Ectodermal cell (in vitro differentiated cells): ENCODE results near the gene NIPA2.

Experiments used
- H3K27ac ChIP-seq: 2 replicates; pipeline ENCODE4 v1.7.0; 2013; ENCODE audit warnings: mild to moderate bottlenecking, low read depth, low read length; ENCODE audit not compliant: insufficient read depth, poor library complexity, severe bottlenecking
- H3K27me3 ChIP-seq: 2 replicates; pipeline ENCODE4 v1.7.0; 2013; ENCODE audit warnings: mild to moderate bottlenecking, low read length; ENCODE audit not compliant: insufficient read depth, control insufficient read depth, poor library complexity, severe bottlenecking
- H3K36me3 ChIP-seq: one replicate; pipeline ENCODE4 v1.7.0; 2013; ENCODE audit warnings: low read length; ENCODE audit not compliant: control insufficient read depth, insufficient read depth
- H3K4me1 ChIP-seq: one replicate; pipeline ENCODE4 v1.7.0; 2013; ENCODE audit warnings: low read length; ENCODE audit not compliant: control insufficient read depth, insufficient read depth
- H3K4me3 ChIP-seq: 2 replicates; pipeline ENCODE4 v1.7.0; 2013; ENCODE audit warnings: low read depth, low read length, control low read depth; ENCODE audit not compliant: insufficient read depth
- H3K9me3 ChIP-seq: 2 replicates; pipeline ENCODE4 v1.7.0; 2013; ENCODE audit warnings: mild to moderate bottlenecking, low read length, moderate library complexity; ENCODE audit not compliant: control insufficient read depth
- WGBS, 2 experiments: methylation state at CpG; one replicate each; pipeline ENCODE4 v1.1.7; 2013; ENCODE audit warnings: missing lambda C conversion rate in 2 of 2; 5-methylcytosine and 5-hydroxymethylcytosine counted together

The NIPA2 gene

DNA sequence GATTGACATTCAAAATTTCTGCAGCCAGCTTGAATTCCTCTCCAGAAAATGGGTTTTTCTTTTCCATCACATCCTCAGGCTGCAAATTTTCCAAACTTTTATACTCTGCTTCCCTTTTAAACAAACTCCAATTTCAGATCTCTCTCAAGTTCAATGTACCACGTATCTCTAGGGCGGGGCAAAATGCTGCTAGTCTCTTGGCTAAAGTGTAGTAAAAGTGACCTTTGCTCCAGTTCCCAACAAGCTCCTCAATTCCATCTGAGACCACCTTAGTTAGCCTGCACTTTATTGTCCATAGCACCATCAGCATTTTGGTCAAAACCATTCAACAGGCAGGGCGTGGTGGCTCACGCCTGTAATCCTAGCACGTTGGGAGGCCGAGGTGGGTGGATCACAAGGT is 46.7 kb downstream of the NIPA2 start:
- no peaks in the 10 kb centered on the region for H3K27me3 ChIP-seq
- peaks cover 3% of the 10 kb centered on the region for H3K36me3 ChIP-seq
- H3K9me3 ChIP-seq = no peaks in the 10 kb centered on the region
- no peaks in the 10 kb centered on the region for H3K4me1 ChIP-seq
- whole genome bisulfite sequencing, 2 experiments = 94% methylated on average over 6 of the region's 6 CpGs
- H3K4me3 ChIP-seq = no peak overlapping the region
- no peak overlapping the region for H3K27ac ChIP-seq

DNA sequence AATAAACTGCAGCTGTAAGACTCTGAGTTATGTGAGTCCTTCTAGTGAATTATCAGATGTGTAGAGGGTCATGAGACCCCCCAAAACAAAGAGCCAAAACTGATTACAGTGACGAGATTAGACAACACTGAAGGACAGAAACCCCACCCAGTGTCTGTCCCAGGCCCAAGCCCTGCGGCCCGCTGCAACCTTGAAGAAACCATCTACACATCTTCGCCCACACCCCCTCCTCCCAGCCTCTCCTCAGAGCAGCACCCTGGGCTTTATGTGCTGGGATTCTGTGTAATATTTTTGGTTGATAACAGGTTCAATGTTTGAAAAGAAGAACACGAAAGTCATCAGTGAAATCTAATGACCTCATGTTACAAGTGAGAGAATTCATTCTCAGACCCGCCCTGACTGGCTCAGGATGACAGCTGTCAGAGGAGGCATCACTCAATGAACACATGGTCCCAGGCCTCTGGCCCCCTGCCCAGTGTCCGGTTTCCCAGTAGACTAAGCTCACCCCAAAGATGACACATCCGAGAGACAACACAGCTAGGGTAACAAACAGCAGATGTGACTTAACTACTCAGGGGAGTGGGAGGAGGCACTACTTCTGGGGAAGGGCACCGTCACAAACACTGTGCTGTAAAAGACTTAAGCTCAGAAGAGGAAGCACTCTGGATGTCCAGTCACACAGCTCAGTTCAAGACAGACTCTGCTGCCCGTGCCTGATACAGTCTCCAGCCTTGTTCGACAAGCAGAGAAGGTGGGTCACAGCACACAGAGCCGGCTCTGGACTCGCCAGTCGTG is 48.9 kb downstream of the NIPA2 start:
- 93% methylated on average over 13 to 14 of the region's 14 CpGs for WGBS, 2 experiments
- H3K9me3 ChIP-seq = no peaks in the 10 kb centered on the region
- H3K36me3 ChIP-seq = peaks cover 8% of the 10 kb centered on the region
- no peak overlapping the region for H3K27ac ChIP-seq
- H3K4me1 ChIP-seq = no peaks in the 10 kb centered on the region
- no peak overlapping the region for H3K4me3 ChIP-seq
- no peaks in the 10 kb centered on the region for H3K27me3 ChIP-seq

DNA sequence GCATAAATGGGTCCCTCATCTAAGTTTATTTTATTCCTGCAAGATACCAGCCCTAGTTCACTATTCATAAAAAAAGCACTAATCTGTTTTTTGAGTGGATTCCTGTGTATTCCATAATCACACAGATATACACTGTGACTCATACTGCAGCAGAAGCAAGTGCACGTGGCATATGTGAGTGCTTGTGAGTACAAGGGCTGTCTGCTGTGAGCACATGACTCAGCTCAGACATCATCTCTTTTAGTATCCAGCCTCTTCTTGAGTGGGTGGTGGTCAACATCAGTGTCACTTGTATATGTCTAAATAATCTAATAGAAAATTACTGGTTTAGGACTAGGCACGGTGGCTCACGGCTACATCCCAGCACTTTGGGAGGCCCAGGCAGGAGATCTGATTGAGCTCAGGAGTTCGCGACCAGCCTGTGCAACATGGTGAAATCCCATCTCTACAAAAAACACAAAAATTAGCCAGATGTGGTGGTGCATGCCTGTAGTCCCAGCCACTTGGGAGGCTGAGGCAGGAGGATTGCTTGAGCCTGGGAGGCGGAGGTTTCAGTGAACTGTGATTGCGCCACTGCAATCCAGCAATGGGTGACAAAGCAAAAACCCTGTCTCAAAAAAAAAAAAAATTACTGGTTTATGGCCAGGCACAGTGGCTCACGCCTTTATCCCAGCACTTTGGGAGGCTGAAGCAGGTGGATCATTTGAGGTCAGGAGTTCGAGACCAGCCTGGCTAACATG is 49.8 kb downstream of the NIPA2 start:
- Histone ChIP-seq H3K9me3 (no peaks in the 10 kb centered on the region), H3K4me3 (no peak overlapping the region), H3K27ac (no peak overlapping the region), H3K27me3 (no peaks in the 10 kb centered on the region), H3K36me3 (peaks cover 8% of the 10 kb centered on the region), H3K4me1 (no peaks in the 10 kb centered on the region)
- WGBS, 2 experiments = 87 to 96% methylated on average over 9 of the region's 9 CpGs

DNA sequence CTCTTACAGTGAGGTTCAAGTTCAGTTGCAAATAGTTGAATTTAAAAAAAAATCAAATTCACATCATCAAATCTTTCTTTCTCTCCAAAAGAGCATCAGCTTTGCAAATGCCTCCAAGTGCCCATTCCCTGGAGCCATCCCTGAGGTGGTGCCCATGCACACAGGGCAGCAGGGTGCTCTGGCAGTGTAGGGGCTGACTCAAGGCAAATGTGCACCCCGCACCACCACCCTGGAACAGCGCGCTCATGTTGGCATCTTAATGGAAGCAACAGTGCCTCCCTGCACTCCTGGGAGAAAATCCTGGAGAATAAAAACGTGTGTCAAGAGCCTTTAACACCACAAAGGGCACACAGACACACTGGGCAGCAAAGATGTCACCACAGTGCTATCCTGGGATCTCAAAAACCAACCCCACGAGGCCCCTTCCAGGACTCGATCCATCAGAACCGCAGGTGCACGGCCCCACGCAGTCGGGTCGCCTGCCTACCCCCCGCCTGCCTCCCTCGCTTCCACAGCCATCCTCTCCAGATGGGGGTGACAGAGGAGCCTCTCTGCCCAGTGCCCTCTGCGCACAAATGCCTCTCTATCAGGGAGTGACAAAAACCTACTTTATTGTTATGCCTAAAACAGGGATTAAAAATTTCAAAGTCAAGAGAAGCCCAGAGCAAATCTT is 50.8 kb downstream of the NIPA2 start:
- 92 to 94% methylated on average over 14 of the region's 14 CpGs for WGBS, 2 experiments
- Histone ChIP-seq H3K4me1 (no peaks in the 10 kb centered on the region), H3K4me3 (no peak overlapping the region), H3K27ac (no peak overlapping the region), H3K9me3 (no peaks in the 10 kb centered on the region), H3K27me3 (no peaks in the 10 kb centered on the region), H3K36me3 (peaks cover 8% of the 10 kb centered on the region)

DNA sequence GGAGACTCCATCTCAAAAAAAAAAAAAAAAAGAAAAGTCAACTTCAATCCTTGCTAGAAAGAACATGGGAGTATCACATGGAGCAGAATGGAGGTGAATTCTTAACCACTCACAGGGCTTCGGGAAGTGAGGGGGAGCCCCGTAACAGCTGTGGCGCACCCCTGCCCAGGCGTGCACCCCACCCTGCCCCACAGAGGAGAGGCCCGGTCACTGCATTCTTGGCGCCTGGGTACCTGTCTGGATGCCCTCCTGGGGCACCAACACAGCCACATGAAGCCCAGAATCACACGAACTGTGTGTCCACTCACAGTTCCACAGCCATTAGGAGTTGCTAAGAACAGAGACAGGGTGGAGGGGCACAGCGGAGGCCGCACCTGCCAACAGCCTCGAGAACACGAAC is 51.8 kb downstream of the NIPA2 start:
- H3K27ac ChIP-seq = no peak overlapping the region
- no peaks in the 10 kb centered on the region for H3K4me1 ChIP-seq
- no peaks in the 10 kb centered on the region for H3K27me3 ChIP-seq
- peaks cover 8% of the 10 kb centered on the region for H3K36me3 ChIP-seq
- no peak overlapping the region for H3K4me3 ChIP-seq
- no peaks in the 10 kb centered on the region for H3K9me3 ChIP-seq
- WGBS, 2 experiments = 95 to 98% methylated on average over 11 of the region's 11 CpGs

DNA sequence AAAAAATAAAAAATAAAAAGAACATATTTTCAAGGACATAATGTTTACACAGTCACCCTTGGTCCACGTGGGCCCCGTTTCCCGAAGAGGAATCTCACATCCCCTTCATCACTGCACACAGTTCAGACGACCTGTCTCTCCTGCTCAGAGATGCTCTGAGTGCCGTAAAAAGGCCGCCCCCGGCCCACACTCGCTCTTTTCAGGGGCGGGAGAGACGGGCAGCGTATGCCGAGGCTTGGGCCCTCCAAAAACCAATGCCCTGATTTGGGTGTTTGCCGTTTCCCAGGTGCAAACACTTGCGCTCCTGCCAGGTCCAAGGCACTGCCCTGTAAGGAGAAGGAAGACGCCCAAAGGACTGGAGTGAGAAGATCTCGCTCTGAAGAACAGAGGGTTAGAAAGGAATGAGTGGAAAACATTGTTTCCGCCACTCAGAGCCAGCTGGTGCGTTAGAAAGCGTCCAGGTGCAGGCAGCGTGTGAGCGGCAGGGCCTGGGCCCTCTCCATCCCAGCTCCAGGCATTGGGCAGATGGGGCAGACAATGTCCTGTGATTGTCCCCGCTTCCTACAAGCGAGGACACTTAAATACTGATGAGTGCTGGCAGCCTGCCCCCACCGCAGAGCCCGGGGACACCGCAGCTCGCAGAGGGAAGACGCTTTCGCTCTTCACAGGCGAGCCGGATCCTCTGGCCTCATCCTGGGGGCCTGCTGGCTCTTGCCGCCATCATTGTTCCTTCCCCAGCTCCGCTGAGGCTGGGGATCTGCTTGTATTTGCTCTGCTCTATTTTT is 53.2 kb downstream of the NIPA2 start:
- Histone ChIP-seq H3K4me1 (no peaks in the 10 kb centered on the region), H3K9me3 (no peaks in the 10 kb centered on the region), H3K36me3 (peaks cover 8% of the 10 kb centered on the region), H3K27me3 (no peaks in the 10 kb centered on the region), H3K27ac (no peak overlapping the region), H3K4me3 (no peak overlapping the region)
- WGBS, 2 experiments = 92 to 94% methylated on average over 33 of the region's 33 CpGs

DNA sequence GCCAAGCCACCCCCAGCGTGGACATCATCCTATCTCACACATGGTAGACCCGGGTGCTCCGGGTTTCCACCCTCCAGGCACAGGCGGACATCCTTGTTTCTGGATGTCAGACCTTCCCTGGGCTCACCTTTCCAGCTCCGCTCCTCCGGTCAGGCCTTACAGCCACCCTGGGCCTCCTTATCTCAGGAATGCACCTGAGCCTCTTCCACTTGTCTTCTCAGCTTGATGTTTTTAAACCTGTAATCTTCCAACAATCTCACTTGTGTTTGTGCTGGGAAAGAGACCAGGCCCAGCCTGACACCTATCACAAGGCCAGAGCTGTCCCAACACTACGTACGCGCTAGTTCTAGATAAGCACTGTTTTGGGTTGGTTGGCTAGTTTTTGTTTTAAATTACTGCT is 53.9 kb downstream of the NIPA2 start:
- Histone ChIP-seq H3K27me3 (no peaks in the 10 kb centered on the region), H3K4me3 (no peak overlapping the region), H3K4me1 (no peaks in the 10 kb centered on the region), H3K9me3 (no peaks in the 10 kb centered on the region), H3K36me3 (peaks cover 8% of the 10 kb centered on the region), H3K27ac (no peak overlapping the region)
- 93 to 97% methylated on average over 9 of the region's 9 CpGs for WGBS, 2 experiments

DNA sequence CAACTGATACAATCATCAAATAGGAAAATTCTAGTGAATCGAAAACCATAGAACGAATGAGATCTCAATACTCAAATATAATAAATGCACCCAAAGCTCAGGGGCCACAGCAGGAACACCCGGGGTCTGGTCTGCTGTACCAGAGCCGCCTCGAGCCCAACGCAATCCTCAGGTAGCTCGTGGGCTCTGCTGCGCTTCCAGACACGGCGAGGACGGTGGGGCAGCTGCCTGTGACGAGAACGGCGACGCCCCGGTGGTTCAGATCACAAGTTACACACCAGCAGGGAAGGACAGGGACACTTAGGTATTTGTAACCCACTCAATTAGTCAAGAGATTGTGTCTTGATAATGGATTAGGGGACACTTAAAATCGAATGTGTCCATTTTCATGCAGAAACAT is 54.6 kb downstream of the NIPA2 start:
- H3K36me3 ChIP-seq = peaks cover 8% of the 10 kb centered on the region
- no peak overlapping the region for H3K27ac ChIP-seq
- H3K4me1 ChIP-seq = no peaks in the 10 kb centered on the region
- no peaks in the 10 kb centered on the region for H3K9me3 ChIP-seq
- no peak overlapping the region for H3K4me3 ChIP-seq
- no peaks in the 10 kb centered on the region for H3K27me3 ChIP-seq
- 94% methylated on average over 17 of the region's 17 CpGs for WGBS, 2 experiments

DNA sequence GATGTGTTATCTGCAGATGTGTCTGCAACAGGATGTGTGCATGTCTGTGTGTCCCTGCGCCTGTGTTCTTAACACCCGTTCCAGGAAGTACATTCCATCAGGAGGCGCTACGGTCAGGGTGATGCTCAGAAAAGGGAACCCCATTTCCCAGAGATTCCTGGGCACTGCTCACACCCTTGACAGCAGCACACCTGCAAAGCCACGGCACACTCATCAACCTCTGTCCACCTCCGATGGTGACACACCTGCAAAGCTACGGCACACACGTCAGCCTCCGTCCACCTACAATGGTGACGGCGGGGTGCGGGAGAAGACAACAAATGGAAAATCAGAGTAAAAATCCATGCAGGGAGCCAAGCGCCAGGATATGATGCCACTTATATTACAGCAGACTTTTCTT is 55.4 kb downstream of the NIPA2 start:
- WGBS, 2 experiments = 95% methylated on average over 12 to 13 of the region's 13 CpGs
- no peaks in the 10 kb centered on the region for H3K9me3 ChIP-seq
- H3K27me3 ChIP-seq = no peaks in the 10 kb centered on the region
- no peak overlapping the region for H3K4me3 ChIP-seq
- no peak overlapping the region for H3K27ac ChIP-seq
- peaks cover 8% of the 10 kb centered on the region for H3K36me3 ChIP-seq
- H3K4me1 ChIP-seq = no peaks in the 10 kb centered on the region
